HG03103 (cell line): ENCODE results near the gene CLNK.

Experiments
- ATAC-seq: cut with Tn5 transposase; IDR thresholded peaks from one replicate; pipeline ENCODE4 v1.9.1; 2021; ENCODE audit warnings: low read depth; ENCODE audit not compliant: unreplicated experiment

CLNK gene

GRCh38 chr4:10666616-10667015 is 18.0 kb downstream of the CLNK start:
- ATAC-seq = no peak

DNA sequence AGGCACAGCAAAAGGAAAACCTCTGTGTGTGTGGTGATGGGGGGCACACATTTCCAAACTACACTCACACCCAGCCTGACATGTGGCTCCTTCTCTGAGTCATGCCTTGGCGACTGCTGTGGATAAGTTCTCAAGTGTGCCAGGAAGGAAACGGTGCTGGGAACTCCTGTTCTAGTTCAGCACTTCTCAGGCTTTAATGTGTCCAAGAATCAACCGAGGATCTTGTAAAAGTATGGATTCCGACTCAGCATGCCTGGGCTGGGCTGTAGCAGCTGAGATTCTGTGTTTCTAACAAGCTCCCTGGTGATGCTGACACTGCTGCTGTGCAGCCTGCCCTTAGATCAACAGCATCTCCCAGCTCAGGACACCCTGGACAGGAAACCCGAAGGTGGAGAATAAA is 20.2 kb downstream of the CLNK start:
- ATAC-seq = no peak

GRCh38 chr4:10662937-10663336 is 21.6 kb downstream of the CLNK start:
- no peak for ATAC-seq

DNA sequence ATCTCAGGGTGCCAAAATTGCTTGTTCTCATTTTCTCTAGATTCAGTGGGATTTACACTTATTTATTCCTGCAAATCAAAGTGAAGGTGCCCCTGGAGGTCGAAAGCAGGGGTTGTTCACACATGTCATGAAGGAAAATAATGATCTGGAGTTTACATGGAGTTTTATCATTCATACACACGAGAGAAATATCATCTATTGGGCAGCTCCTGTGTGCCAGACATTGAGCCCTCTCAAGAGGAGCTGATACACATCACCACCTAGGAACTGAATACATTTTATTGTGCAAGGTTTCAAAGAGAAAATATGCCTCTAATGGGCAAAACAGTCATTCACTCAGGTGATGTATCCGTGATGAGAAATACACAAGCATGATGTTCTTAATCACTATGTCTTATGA is 23.5 kb downstream of the CLNK start:
- ATAC-seq = no peak

DNA sequence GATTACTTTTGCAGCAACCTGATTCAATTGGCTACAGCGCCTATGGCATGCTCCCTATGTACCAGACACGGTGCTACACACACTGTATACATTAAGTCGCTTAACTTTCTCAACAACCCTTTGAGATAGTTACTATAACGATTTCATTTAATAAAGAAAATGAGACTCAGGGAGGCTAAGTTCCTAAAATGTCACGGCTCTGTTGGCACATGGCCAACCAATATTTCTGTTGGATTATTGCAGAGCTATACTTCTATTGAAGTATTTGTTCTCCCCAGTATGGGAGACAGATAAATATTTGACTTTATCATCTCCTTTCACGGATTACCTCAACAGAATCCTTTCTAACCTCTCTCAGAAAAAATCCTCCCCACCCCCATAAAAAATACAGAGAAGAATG is 25.3 kb downstream of the CLNK start:
- ATAC-seq = no peak

DNA sequence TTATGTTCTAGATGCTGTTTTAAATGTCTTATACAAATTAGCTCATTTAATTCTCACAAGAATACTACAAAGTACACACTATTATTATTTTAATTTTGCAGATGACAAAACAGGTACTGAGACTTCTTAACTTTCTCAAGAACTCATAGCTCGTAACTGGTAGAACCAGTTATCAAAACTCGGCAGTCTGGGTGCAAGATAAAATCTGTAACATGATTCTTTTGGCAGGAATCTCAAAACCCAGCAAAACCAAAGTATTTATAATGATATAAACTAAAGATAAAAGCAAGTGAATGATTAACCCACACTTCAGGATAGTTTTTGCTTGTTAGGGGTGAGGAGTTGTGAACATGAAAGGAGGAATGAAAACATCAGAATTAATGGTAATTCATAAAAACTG is 27.6 kb downstream of the CLNK start:
- no peak for ATAC-seq

- no peak for ATAC-seq
Measured at GRCh38 chr4:10656420-10656819, 28.1 kb downstream of the CLNK start.

GRCh38 chr4:10655968-10656367 is 28.6 kb downstream of the CLNK start:
- ATAC-seq = no peak

- no peak for ATAC-seq
Measured at GRCh38 chr4:10648479-10648878, 36.1 kb downstream of the CLNK start.

DNA sequence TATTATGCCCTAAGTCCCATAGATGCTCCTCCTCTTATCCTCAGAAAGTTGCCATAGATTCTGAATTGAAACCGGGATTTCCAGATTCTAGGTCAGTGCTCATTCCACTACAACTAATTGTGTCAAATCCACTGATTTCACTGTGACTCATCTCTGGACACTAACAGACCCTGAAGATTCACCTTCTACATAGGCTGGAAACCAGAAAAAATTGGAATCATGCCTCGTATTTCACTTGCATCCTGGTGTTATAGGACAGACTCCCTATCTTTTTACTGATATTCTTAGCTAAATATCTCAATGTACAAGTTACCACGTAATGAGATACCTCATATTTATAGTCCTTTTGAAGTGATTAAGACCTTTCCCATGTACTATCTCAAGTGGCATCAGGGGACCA is 36.7 kb downstream of the CLNK start:
- ATAC-seq = no peak

DNA sequence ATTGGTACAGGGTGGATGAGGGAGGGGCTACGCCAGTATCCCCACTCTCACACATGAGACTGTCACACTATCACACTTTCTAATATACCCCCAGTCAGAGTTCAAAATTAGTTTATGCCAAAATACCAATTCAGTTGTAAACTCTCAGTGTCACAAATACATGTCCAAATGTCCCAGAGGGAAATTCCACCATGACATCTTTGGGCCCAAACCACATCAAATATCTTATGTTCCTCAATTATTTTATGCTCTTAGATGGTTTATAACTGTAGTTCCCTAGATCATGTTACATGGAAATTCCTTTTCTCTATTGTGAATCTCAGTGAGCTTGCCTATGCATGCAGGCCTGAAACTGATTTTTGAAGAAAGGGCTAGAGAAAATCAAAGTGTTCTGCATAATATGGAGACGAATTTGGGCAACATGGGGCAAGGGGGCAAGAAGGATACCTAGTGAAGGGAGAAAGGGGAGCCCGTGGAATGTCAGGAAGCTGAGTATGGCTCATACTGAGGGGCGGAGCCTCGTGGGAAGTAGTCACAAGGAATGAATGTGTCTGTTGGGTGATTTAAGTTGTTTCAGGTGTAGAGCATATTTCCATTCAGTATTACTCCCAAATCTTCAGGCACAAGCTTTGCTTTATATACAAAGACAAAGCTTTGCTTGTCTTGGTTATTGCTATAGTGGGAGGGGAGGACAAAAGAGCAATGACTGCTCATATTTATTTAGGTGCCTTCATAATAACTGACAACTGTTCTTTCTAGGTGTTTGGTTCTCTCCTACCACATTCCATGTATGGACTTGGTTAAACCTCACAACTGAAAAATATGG is 40.8 kb downstream of the CLNK start:
- no peak for ATAC-seq

- ATAC-seq = no peak
Measured at GRCh38 chr4:10640561-10641201, 43.9 kb downstream of the CLNK start.

- no peak for ATAC-seq
Measured at GRCh38 chr4:10639664-10640063, 44.9 kb downstream of the CLNK start.

- ATAC-seq = no peak
Measured at GRCh38 chr4:10639100-10639499, 45.5 kb downstream of the CLNK start.

- no peak for ATAC-seq
Measured at GRCh38 chr4:10635091-10635490, 49.5 kb downstream of the CLNK start.

DNA sequence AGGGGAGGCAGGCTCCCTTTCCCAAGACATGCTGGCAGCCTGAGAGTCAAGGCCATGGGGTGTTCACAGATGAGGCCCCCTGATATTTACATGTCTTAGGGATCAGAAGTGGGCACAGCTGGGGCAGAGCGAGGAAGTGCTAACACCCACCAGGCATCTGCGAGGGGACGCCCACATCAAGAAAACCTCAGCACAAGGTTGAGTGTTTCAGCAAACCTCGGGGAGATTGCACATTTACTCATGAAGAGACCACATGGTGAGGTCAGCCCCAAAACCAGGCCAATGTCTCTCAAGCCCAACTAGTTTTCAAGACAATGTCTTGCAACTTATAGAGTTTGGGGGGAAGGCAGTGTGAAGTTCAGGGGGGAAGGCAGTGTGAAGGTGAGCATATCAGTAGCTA is 55.2 kb downstream of the CLNK start:
- no peak for ATAC-seq

GRCh38 chr4:10625131-10625530 is 59.4 kb downstream of the CLNK start:
- ATAC-seq = no peak

DNA sequence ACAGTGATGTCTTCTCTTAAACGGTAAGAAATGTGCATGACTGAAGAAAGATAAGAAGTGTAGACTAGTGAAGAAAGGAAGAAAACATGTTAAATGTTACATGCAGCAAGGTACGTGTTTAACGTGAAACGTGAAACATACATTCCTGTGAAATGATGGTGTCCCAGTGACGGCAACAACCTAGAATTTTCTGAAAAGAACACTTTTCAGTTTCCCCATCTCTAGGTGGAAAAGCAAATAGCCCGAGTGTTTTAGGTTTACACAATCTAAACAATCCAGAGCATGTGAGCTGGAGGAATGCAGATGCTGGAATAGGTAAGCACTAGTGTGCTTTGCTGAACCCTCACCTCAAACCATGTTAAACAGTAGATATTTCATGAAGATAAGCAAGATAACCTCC is 60.7 kb downstream of the CLNK start:
- no peak for ATAC-seq

DNA sequence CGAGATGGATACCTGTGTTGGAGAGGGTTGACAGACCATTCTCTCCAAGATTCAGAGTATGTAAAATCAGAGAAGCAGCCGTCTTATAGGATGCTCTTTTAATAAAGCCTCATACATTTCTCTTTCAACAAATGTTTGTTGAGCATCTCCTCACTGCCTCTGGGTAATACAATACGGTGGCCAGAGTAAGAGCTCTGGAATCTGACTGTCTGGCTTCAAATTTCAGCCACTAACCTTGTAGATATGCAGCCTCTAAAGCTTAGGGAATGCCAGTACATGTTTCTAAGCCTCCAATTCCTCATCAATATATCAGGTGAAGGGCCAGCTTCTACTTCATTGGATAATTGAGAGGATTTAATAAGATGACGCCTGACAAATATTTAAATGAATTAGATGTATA is 61.3 kb downstream of the CLNK start:
- no peak for ATAC-seq

- ATAC-seq = no peak
Measured at GRCh38 chr4:10622728-10623127, 61.8 kb downstream of the CLNK start.

GRCh38 chr4:10620935-10621488 is 63.6 kb downstream of the CLNK start:
- ATAC-seq = no peak

DNA sequence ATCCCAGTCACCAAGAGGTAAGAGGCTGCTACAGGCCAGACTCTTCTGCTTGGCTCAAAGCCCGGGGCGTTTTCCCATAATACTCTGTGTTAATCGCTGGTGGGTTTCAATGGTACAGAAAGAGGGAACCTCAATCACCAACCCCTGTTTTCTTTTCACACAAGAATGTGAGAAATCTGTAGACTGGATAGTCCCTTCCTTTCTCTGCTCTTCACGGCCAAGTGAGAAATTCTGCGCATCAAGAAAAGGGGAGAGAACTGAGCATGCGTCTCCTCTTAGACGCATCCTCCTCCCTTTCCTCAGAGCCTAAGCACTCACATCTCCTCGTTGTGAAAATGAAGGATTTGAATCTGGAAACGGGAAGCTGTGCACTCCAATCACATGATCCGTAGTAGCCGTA is 64.7 kb downstream of the CLNK start:
- ATAC-seq = no peak
